Hepatocyte (in vitro differentiated cells): Measurements from ENCODE around the gene DNAJB1. TPM values are rescaled to one million over a fixed set of nuclear protein-coding genes. Genes with fewer than 3 reads are reported as not detected.

Experiments used
- DNase-seq: peaks from one replicate; pipeline ENCODE4 v3.0.0-alpha.2; 2016; ENCODE audit warnings: low spot score
- H2AFZ ChIP-seq: fragments of 200-600 bp; sonication (generic); 2 replicates; pipeline ENCODE4 v1.6.0; 2016; ENCODE audit warnings: antibody characterized with exemption, mild to moderate bottlenecking
- H3K27ac ChIP-seq: fragments of 200-600 bp; sonication (generic); 2 replicates; pipeline ENCODE4 v1.5.1; 2016; ENCODE audit warnings: mild to moderate bottlenecking
- H3K27me3 ChIP-seq: fragments of 200-600 bp; sonication (generic); 2 replicates; pipeline ENCODE4 v1.6.1; 2016
- H3K36me3 ChIP-seq: fragments of 200-600 bp; sonication (generic); replicated peaks from 2 replicates; pipeline ENCODE4 v1.5.1; 2016; ENCODE audit warnings: low read depth; ENCODE audit not compliant: insufficient read depth
- H3K4me1 ChIP-seq: fragments of 200-600 bp; sonication (generic); 2 replicates; pipeline ENCODE4 v1.5.1; 2016; ENCODE audit warnings: mild to moderate bottlenecking, moderate library complexity; ENCODE audit not compliant: insufficient read depth
- H3K4me2 ChIP-seq: fragments of 200-600 bp; sonication (generic); 2 replicates; pipeline ENCODE4 v1.6.0; 2016
- H3K4me3 ChIP-seq: fragments of 200-600 bp; sonication (generic); 2 replicates; pipeline ENCODE4 v1.5.1; 2016; ENCODE audit warnings: mild to moderate bottlenecking
- H3K79me2 ChIP-seq: fragments of 200-600 bp; sonication (generic); 2 replicates; pipeline ENCODE4 v1.6.0; 2017; ENCODE audit warnings: mild to moderate bottlenecking
- H3K9me2 ChIP-seq: fragments of 200-600 bp; sonication (generic); replicated peaks from 2 replicates; pipeline ENCODE4 v1.6.0; 2017; ENCODE audit warnings: mild to moderate bottlenecking; ENCODE audit not compliant: insufficient read depth
- H3K9me3 ChIP-seq: fragments of 200-600 bp; sonication (generic); 2 replicates; pipeline ENCODE4 v1.5.1; 2016; ENCODE audit warnings: low read depth, mild to moderate bottlenecking
- H4K20me1 ChIP-seq: fragments of 200-600 bp; sonication (generic); 2 replicates; pipeline ENCODE4 v1.6.0; 2016; ENCODE audit warnings: mild to moderate bottlenecking; ENCODE audit not compliant: insufficient read depth, poor library complexity, severe bottlenecking
- CTCF ChIP-seq: fragments of 200-600 bp; sonication (generic); IDR thresholded peaks from 2 replicates; pipeline ENCODE4 v1.5.1; 2016; ENCODE audit warnings: antibody characterized with exemption, mild to moderate bottlenecking; ENCODE audit not compliant: poor library complexity
- EZH2 ChIP-seq: fragments of 200-600 bp; sonication (generic); IDR thresholded peaks from 2 replicates; pipeline ENCODE4 v1.6.1; 2016; ENCODE audit warnings: antibody characterized with exemption, mild to moderate bottlenecking, borderline replicate concordance
- EZH2phosphoT487 ChIP-seq: fragments of 200-600 bp; sonication (generic); IDR thresholded peaks from one replicate; pipeline ENCODE4 v1.6.1; 2018; ENCODE audit warnings: antibody characterized with exemption, mild to moderate bottlenecking, low read depth, moderate library complexity; ENCODE audit not compliant: unreplicated experiment, severe bottlenecking
- WGBS: methylation state at CpG from one replicate; pipeline ENCODE4 v1.1.6; 2016; ENCODE audit warnings: low lambda C conversion rate; ENCODE audit errors: missing lambda C conversion rate; 5-methylcytosine and 5-hydroxymethylcytosine counted together
- polyA plus RNA-seq: library from polyadenylated mRNA; unstranded; fragments of >200 nt; fragmentation: Nextera tagmentation; extraction: Ambion mirVana; gene quantifications from 2 replicates; pipeline ENCODE4 v1.2.1, GENCODE V29; 2016
- total RNA-seq: library from RNA; depleted of rRNA; stranded (reverse); fragments of >200 nt; gene quantifications from 2 replicates; pipeline ENCODE4 v1.2.3, GENCODE V29; 2014

Gene DNAJB1
- total and polyA plus RNA-seq, 2 experiments from 2014 or later: 104 to 185 TPM

- peak overlapping the region; percentile 80 for H3K4me2 ChIP-seq
Measured at GRCh38 chr19:14530506-14530905, 12.3 kb upstream of the DNAJB1 start.

GRCh38 chr19:14530005-14530348, 11.8 kb upstream of the DNAJB1 start:
- Histone ChIP-seq H4K20me1 (no peaks in the 10 kb centered on the region), H3K79me2 (peaks cover 46% of the 10 kb centered on the region), H3K9me3 (no peaks in the 10 kb centered on the region), H2AFZ (peak overlapping the region; percentile 34), H3K4me1 (peaks cover 4% of the 10 kb centered on the region), H3K4me2 (peak overlapping the region; percentile 80), H3K9me2 (no peaks in the 10 kb centered on the region), H3K4me3 (peak overlapping the region; percentile 54), H3K27me3 (no peaks in the 10 kb centered on the region), H3K27ac (peak overlapping the region; percentile 76), H3K36me3 (no peaks in the 10 kb centered on the region)
- no peak for TF ChIP-seq CTCF
- no peak for TF ChIP-seq EZH2
- TF ChIP-seq EZH2phosphoT487: no peak
- WGBS: under 1% methylated on average over 18 of the region's 18 CpGs
- peak; percentile 87 for DNase-seq

More at GRCh38 chr19:14530506-14530905, 12.3 kb upstream of the DNAJB1 start:
- Histone ChIP-seq H3K4me1 (peaks cover 4% of the 10 kb centered on the region), H3K9me3 (no peaks in the 10 kb centered on the region), H3K9me2 (no peaks in the 10 kb centered on the region), H3K36me3 (no peaks in the 10 kb centered on the region), H4K20me1 (no peaks in the 10 kb centered on the region), H3K4me3 (no peak overlapping the region), H3K27ac (peak overlapping the region; percentile 76), H3K27me3 (no peaks in the 10 kb centered on the region), H2AFZ (no peak overlapping the region), H3K79me2 (peaks cover 48% of the 10 kb centered on the region)
- 77% methylated on average over 3 of the region's 3 CpGs for WGBS
- TF ChIP-seq EZH2: no peak
- TF ChIP-seq CTCF: no peak
- no peak for TF ChIP-seq EZH2phosphoT487
- DNase-seq: no peak

DNA sequence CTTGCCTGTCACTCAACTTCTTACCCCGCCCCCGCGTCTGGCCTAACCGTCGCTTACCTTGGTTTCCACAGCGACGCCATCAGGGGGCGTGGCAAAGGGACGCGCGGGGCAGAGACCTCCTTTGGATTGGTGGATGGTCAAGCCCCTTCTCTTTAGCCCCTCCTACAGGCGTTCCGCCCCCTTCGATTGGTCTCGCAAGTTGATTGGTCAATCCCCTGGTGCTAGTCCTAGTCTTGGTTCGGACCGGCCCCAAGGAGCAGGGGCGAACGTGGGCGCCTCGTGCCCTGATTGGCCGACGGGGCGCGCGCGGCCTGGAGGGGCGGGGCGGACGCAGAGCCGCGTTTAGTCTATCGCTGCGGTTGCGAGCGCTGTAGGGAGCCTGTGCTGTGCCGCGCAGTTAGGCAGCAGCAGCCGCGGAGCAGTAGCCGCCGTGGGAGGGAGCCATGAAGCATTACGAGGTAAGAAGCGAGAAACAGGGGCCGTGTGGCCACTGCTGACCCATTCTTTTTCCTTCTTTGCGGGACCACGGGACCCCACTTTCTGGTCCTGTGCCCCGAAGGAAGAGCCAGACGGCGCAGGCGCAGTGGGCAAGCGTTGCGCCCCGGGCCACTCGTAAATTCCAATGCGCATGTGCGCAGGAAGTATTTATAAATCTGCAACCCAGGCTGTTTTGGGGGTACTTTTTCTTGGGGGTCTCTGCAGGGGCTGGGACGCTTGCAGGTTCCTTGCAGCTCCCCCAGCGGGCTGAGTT, 11.2 kb upstream of the DNAJB1 start, which contains the start of gene TECR:
TSS of gene TECR (plus strand) at position 341 of the 751 bp plus-strand sequence. CDS start at position 444, 103 bp downstream.
- no peaks in the 10 kb centered on the region for H3K36me3 ChIP-seq
- peak; percentile 13 for TF ChIP-seq CTCF
- TF ChIP-seq EZH2phosphoT487: no peak
- no peak for TF ChIP-seq EZH2
- peak within 1 kb of the TSS; percentile 76 for H3K27ac ChIP-seq
- peaks cover 40% of the 10 kb centered on the region for H3K79me2 ChIP-seq
- 1% methylated on average over 58 of the region's 59 CpGs for WGBS
- H3K4me3 ChIP-seq: peak within 1 kb of the TSS; percentile 54
- H3K4me2 ChIP-seq: peak within 1 kb of the TSS; percentile 80
- DNase-seq: peak; percentile 100
- H3K9me3 ChIP-seq: no peaks in the 10 kb centered on the region
- H3K4me1 ChIP-seq: peaks cover 4% of the 10 kb centered on the region
- no peaks in the 10 kb centered on the region for H3K27me3 ChIP-seq
- H3K9me2 ChIP-seq: no peaks in the 10 kb centered on the region
- no peaks in the 10 kb centered on the region for H4K20me1 ChIP-seq
- peak within 1 kb of the TSS; percentile 45 for H2AFZ ChIP-seq
